Naive thymus-derived CD4-positive, alpha-beta T cell (primary cell): ENCODE results near the gene PPDPF. TPM values are rescaled to one million over a fixed set of nuclear protein-coding genes. Genes with fewer than 3 reads are reported as not detected.

Experiments
- ATAC-seq: fragments of 150-1000 bp; cut with Tn5 transposase; 2 replicates; pipeline ENCODE4 v1.10.0; 2021; ENCODE audit warnings: mild to moderate bottlenecking, moderate library complexity
- CTCF ChIA-PET: fragments of 350-600 bp; sonication (Branson Sonifier 250); formaldehyde crosslinking; loops from one replicate; lab custom pipeline; 2021; ENCODE audit warnings: antibody characterized with exemption; lab: Charles Lee
- POLR2A ChIA-PET: fragments of 350-600 bp; sonication (Branson Sonifier 250); formaldehyde crosslinking; loops from one replicate; lab custom pipeline; 2021; ENCODE audit warnings: antibody characterized with exemption, inconsistent platforms; lab: Charles Lee
- DNase-seq, 9 donors: peaks; one replicate each; pipeline versions ENCODE4 v3.0.0 to v3.0.0-alpha.2; 2020 to 2022; ENCODE audit warnings: mixed read lengths in 1 of 9
- H3K27ac ChIP-seq: one replicate; pipeline ENCODE4 v1.7.0; 2013; ENCODE audit warnings: mild to moderate bottlenecking, low read depth, low read length, moderate library complexity
- H3K27me3 ChIP-seq, 2 donors: one replicate each; pipeline ENCODE4 v1.7.0; 2013; ENCODE audit warnings: low read length in 2 of 2, mild to moderate bottlenecking in 2 of 2, moderate library complexity in 2 of 2; ENCODE audit not compliant: control insufficient read depth in 2 of 2, insufficient read depth in 2 of 2
- H3K36me3 ChIP-seq, 3 experiments: 1 replicate in 2 of 3; 2 replicates in 1 of 3; pipeline ENCODE4 v1.7.0; 2013; ENCODE audit warnings: low read length in 3 of 3, mild to moderate bottlenecking in 3 of 3, moderate library complexity in 1 of 3; ENCODE audit not compliant: insufficient read depth in 3 of 3, control insufficient read depth in 2 of 3
- H3K4me1 ChIP-seq, 2 donors: one replicate each; pipeline ENCODE4 v1.7.0; 2013; ENCODE audit warnings: low read length in 2 of 2, mild to moderate bottlenecking in 2 of 2, moderate library complexity in 1 of 2; ENCODE audit not compliant: control insufficient read depth in 2 of 2, insufficient read depth in 2 of 2
- H3K4me3 ChIP-seq: 2 replicates; pipeline ENCODE4 v1.7.0; 2013; ENCODE audit warnings: mild to moderate bottlenecking, low read length
- H3K9me3 ChIP-seq, 3 experiments: 1 replicate in 2 of 3; 2 replicates in 1 of 3; pipeline ENCODE4 v1.7.0; 2013; ENCODE audit warnings: low read length in 3 of 3; ENCODE audit not compliant: control insufficient read depth in 2 of 3
- H3K27ac Mint-ChIP-seq, 9 donors: one replicate each; pipeline ENCODE4 v1.8.0; 2020 to 2022; ENCODE audit warnings: mixed read lengths in 9 of 9, mild to moderate bottlenecking in 8 of 9, moderate library complexity in 5 of 9, inconsistent platforms in 2 of 9
- H3K27me3 Mint-ChIP-seq, 5 donors: one replicate each; pipeline ENCODE4 v1.8.0; 2021 to 2022; ENCODE audit warnings: mixed read lengths in 5 of 5, mild to moderate bottlenecking in 1 of 5
- H3K36me3 Mint-ChIP-seq, 5 donors: one replicate each; pipeline ENCODE4 v1.8.0; 2020 to 2022; ENCODE audit warnings: mixed read lengths in 5 of 5, mild to moderate bottlenecking in 3 of 5, inconsistent platforms in 1 of 5
- H3K4me1 Mint-ChIP-seq, 7 donors: one replicate each; pipeline ENCODE4 v1.8.0; 2020 to 2022; ENCODE audit warnings: mixed read lengths in 7 of 7, mild to moderate bottlenecking in 3 of 7, inconsistent platforms in 1 of 7
- H3K4me3 Mint-ChIP-seq, 10 donors: one replicate each; pipeline ENCODE4 v1.8.0; 2020 to 2022; ENCODE audit warnings: mild to moderate bottlenecking in 10 of 10, mixed read lengths in 10 of 10, moderate library complexity in 6 of 10, inconsistent platforms in 2 of 10
- H3K9me3 Mint-ChIP-seq, 11 donors: one replicate each; pipeline ENCODE4 v1.8.0; 2020 to 2022; ENCODE audit warnings: mixed read lengths in 11 of 11, mild to moderate bottlenecking in 4 of 11, inconsistent platforms in 1 of 11, moderate library complexity in 1 of 11
- intact Hi-C, 2 donors: fragments of 100-400 bp; cut with micrococcal nuclease; formaldehyde crosslinking; loops; one replicate each; pipeline ENCODE4 v1.15.1; 2023
- polyA plus RNA-seq, 2 donors: library from polyadenylated mRNA; unstranded; fragments of 300-500 nt; fragmentation: Illumina TruSeq; gene quantifications; one replicate each; pipeline ENCODE4 v1.2.3, GENCODE V29; 2021
- total RNA-seq, 6 experiments: library from RNA in 5 of 6; stranded (reverse) in 5 of 6; gene quantifications; 1 replicate in 5 of 6; 2 replicates in 1 of 6; pipeline ENCODE4 v1.2.3 and lab custom pipeline; 2021 to 2026

Gene PPDPF
- total and polyA plus RNA-seq, 7 experiments from 2014 or later: 67.7 to 225 (median 173) TPM

DNA sequence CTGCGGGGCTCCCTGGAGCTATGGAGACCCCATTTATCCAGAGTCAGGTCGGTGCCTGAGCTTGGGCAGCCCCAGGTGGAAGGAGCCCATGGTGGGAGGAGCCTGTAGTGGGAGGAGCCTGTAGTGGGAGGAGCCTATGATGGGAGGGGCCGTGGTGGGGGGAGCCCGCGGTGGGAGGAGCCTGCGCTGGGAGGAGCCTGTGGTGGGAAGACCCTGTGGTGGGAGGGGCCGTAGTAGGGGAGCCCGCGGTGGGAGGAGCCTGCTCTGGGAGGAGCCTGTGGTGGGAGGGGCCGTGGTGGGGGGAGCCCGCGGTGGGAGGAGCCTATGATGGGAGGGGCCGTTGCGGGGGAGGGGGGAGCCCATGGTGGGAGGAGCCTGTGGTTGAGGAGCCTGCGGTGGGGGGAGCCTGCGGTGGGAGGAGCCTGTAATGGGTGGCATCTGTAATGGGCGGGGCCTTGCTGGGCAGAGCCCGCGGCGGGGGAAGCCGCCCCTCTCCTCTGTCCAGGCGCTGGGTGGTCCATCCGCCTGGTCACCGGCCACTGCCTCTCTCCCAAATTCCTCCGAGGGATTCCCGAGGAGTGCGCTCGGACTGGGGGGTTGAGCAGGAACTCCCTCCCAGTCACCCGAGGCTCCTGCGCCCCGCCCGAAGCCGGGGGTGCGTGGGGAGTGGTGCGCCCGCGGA lies 32.8 kb downstream of the PPDPF start:
- Histone ChIP-seq H3K4me1 (peaks cover 13 to 21% of the 10 kb centered on the region in 2 donors), H3K9me3 (no peaks in the 10 kb centered on the region), H3K27ac (peak overlapping the region; percentile 70), H3K4me3 (peak overlapping the region; percentile 68), H3K36me3 (no peaks in the 10 kb centered on the region), H3K27me3 (no peaks in the 10 kb centered on the region)
- POLR2A ChIA-PET: interaction anchor here (0.7 to 2.3 kb wide), 10 partner anchors 9 to 183 kb away, joined by 3 to 17 read pairs (median 4); partner anchors contain the start of genes GMEB2, HELZ2, LIME1 and PTK6
- Mint-ChIP-seq H3K4me3 (peak overlapping the region; percentile 70 to 85 (median 76)), H3K27ac (peak overlapping the region; percentile 62 to 97 (median 92)), H3K27me3 (peaks cover 0 to 19% (median 5%) of the 10 kb centered on the region in 5 donors), H3K4me1 (peaks cover 9 to 18% (median 13%) of the 10 kb centered on the region in 7 donors), H3K9me3 (no peaks in the 10 kb centered on the region), H3K36me3 (peaks cover 0 to 3% (median 0%) of the 10 kb centered on the region in 5 donors)
- CTCF ChIA-PET: interaction anchor here (0.8 to 2.4 kb wide), 2 partner anchors 12 to 15 kb away, joined by 4 to 13 read pairs; partner anchors contain the start of gene PTK6
- DNase-seq (peak; percentile 81 to 96 (median 88)), ATAC-seq (peak; percentile 92)
- intact Hi-C loops: loop anchor here (1.0 to 2.0 kb wide), 13 partner anchors 13 to 403 kb away; partner anchors contain the start of genes PPDPF (in 2 of the 2), TPD52L2 (in 2 of the 2), UCKL1 (in 2 of the 2) and DNAJC5 (in 1 of the 2)

DNA sequence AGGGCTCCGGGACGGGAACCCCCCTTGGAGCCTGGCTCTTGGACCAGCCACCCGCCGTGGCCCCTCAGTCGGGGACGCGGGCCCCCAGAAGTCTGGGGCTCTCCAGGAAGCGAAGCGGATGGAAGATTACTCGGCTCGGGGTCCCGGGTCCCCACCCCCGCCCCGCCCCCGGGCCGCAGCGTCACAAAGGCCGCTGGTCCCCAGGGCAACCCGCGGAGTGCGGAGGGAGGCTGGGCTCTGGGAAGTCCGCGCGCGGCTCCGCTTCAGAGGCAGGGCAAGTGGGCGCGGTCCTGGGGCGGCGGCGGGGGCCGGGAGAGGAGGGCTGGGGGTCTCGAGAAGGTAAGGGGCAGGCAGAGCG lies 33.3 kb downstream of the PPDPF start, which contains the start of gene FNDC11:
FNDC11 (plus strand) TSS at position 227 of the 358 bp plus-strand sequence. CDS start 1,505 bp downstream, outside the sequence.
- H3K4me1 Mint-ChIP-seq: peaks cover 9 to 18% (median 13%) of the 10 kb centered on the region in 7 donors
- peak in 2 of 9 donors; percentile 59 to 64 for DNase-seq
- intact Hi-C loops: loop anchor here (1.0 to 2.0 kb wide), 13 partner anchors 13 to 403 kb away; partner anchors contain the start of genes PPDPF (in 2 of the 2), TPD52L2 (in 2 of the 2), UCKL1 (in 2 of the 2) and DNAJC5 (in 1 of the 2)
- H3K36me3 ChIP-seq: no peaks in the 10 kb centered on the region
- H3K27me3 ChIP-seq: no peaks in the 10 kb centered on the region
- ATAC-seq: peak; percentile 1
- no peaks in the 10 kb centered on the region for H3K9me3 Mint-ChIP-seq
- peak within 1 kb of the TSS; percentile 70 to 87 (median 76) for H3K4me3 Mint-ChIP-seq
- ChIA-PET CTCF (no interaction called here), POLR2A (interaction anchor here (1.2 to 1.6 kb wide), 2 partner anchors 14 to 16 kb away, joined by 4 to 10 read pairs; no protein-coding TSS in a partner anchor)
- H3K9me3 ChIP-seq: no peaks in the 10 kb centered on the region
- H3K4me3 ChIP-seq: peak within 1 kb of the TSS; percentile 68
- peak within 1 kb of the TSS; percentile 70 for H3K27ac ChIP-seq
- H3K36me3 Mint-ChIP-seq: peaks cover 0 to 6% (median 0%) of the 10 kb centered on the region in 5 donors
- peak within 1 kb of the TSS; percentile 62 to 97 (median 92) for H3K27ac Mint-ChIP-seq
- peaks cover 13 to 21% of the 10 kb centered on the region in 2 donors for H3K4me1 ChIP-seq
- peaks cover 0 to 19% (median 5%) of the 10 kb centered on the region in 5 donors for H3K27me3 Mint-ChIP-seq

DNA sequence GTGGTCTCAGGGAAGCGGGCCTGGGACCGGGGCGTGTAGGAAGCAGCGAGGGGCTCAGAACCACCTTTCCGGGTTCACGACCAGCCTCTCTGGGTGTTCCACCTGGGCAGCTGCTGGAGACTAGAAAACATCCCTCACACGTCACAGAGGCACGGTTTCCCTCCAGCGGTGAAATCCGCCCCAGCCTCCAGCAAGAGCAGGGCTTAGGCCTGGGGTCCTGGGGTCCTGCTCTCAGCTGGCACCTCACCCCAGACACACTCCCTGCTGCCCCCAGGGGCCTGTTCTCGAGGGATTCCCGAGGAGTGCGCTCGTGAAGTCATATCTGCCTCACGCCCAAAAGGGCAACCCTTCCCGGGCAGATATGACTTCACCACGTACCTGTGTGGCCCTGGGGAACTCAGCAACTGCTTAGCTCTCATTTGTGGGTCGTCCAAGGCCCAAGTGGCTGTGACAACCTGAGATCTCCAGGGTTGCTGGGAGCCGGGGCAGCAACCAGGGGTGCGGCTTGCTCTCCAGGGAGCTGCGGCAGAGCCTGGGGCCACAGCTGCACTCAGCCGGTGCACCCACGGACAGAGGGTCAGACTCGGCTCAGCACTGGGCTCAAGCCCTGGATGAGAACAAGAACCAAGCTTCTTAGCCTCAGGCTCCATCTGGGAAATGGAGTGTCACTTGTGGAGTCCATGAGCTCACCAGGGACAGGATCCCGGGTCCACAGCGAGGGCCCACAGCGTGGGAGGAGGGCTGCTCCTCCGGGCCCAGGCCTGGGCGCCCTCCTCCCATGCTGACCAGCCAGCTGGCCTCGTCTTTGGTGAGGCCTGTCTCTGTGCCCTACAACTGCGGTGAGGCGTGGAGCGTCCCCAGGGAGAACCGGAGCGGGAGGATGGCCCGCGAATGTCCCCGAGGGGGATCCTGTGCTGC lies 34.1 kb downstream of the PPDPF start:
- H3K27me3 Mint-ChIP-seq: peaks cover 0 to 14% (median under 1%) of the 10 kb centered on the region in 5 donors
- peaks cover 9 to 18% (median 13%) of the 10 kb centered on the region in 7 donors for H3K4me1 Mint-ChIP-seq
- H3K36me3 Mint-ChIP-seq: peaks cover 0 to 10% (median 0%) of the 10 kb centered on the region in 5 donors
- no peak overlapping the region for H3K4me3 ChIP-seq
- peak overlapping the region; percentile 63 for H3K27ac ChIP-seq
- H3K27ac Mint-ChIP-seq: peak overlapping the region in 4 of 9 donors; percentile 56 to 79 (median 66)
- no peaks in the 10 kb centered on the region for H3K27me3 ChIP-seq
- peaks cover 13 to 21% of the 10 kb centered on the region in 2 donors for H3K4me1 ChIP-seq
- ChIA-PET POLR2A (interaction anchor here (1.2 to 1.6 kb wide), 3 partner anchors 13 to 87 kb away, joined by 4 to 10 read pairs (median 5); no protein-coding TSS in a partner anchor), CTCF (interaction anchor here (0.6 kb wide), 1 partner anchor 432 kb away, joined by 3 read pairs; no protein-coding TSS in a partner anchor)
- no peaks in the 10 kb centered on the region for H3K36me3 ChIP-seq
- peak in 1 of 9 donors; percentile 20 for DNase-seq
- no peak for ATAC-seq
- no peaks in the 10 kb centered on the region for H3K9me3 Mint-ChIP-seq
- no peaks in the 10 kb centered on the region for H3K9me3 ChIP-seq
- intact Hi-C loops: no loop called here
- peak overlapping the region in 9 of 10 donors; percentile 46 to 87 (median 76) for H3K4me3 Mint-ChIP-seq

DNA sequence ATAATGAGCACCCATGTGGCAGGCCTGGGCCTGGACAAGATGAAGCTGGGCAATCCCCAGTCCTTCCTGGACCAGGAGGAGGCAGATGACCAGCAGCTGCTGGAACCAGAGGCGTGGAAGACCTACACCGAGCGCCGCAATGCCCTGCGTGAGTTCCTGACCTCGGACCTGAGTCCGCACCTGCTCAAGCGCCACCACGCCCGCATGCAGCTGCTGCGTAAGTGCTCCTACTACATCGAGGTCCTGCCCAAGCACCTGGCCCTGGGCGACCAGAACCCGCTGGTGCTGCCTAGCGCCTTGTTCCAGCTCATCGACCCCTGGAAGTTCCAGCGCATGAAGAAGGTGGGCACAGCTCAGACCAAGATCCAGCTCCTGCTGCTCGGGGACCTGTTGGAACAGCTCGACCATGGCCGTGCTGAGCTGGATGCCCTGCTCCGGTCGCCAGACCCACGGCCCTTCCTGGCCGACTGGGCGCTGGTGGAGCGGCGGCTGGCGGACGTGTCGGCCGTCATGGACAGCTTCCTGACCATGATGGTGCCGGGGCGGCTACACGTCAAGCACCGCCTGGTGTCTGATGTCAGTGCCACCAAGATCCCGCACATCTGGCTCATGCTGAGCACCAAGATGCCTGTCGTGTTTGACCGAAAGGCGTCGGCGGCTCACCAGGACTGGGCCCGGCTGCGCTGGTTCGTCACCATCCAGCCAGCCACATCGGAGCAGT lies 35.3 kb downstream of the PPDPF start:
- no peaks in the 10 kb centered on the region for H3K9me3 ChIP-seq
- no peak overlapping the region for H3K4me3 ChIP-seq
- H3K36me3 Mint-ChIP-seq: peaks cover 0 to 15% (median 4%) of the 10 kb centered on the region in 5 donors
- POLR2A ChIA-PET: interaction anchor here (1.0 to 1.2 kb wide), 2 partner anchors 35 to 86 kb away, joined by 3 to 5 read pairs; partner anchors contain the start of gene PPDPF
- H3K36me3 ChIP-seq: peaks cover 0 to 12% (median 0%) of the 10 kb centered on the region in 3 experiments
- H3K9me3 Mint-ChIP-seq: peaks cover 0 to 2% (median 0%) of the 10 kb centered on the region in 11 donors
- H3K27me3 ChIP-seq: no peaks in the 10 kb centered on the region
- ATAC-seq (no peak), DNase-seq (no peak)
- H3K27ac Mint-ChIP-seq: peak overlapping the region in 1 of 9 donors; percentile 26
- H3K4me1 ChIP-seq: peaks cover 13 to 21% of the 10 kb centered on the region in 2 donors
- H3K4me3 Mint-ChIP-seq: peak overlapping the region in 1 of 10 donors; percentile 76
- CTCF ChIA-PET: interaction anchor here (0.6 kb wide), 1 partner anchor 32 kb away, joined by 3 read pairs; no protein-coding TSS in a partner anchor
- peaks cover 9 to 18% (median 12%) of the 10 kb centered on the region in 7 donors for H3K4me1 Mint-ChIP-seq
- H3K27me3 Mint-ChIP-seq: peaks cover 0 to 6% (median 0%) of the 10 kb centered on the region in 5 donors
- intact Hi-C loops: no loop called here
- H3K27ac ChIP-seq: no peak overlapping the region

DNA sequence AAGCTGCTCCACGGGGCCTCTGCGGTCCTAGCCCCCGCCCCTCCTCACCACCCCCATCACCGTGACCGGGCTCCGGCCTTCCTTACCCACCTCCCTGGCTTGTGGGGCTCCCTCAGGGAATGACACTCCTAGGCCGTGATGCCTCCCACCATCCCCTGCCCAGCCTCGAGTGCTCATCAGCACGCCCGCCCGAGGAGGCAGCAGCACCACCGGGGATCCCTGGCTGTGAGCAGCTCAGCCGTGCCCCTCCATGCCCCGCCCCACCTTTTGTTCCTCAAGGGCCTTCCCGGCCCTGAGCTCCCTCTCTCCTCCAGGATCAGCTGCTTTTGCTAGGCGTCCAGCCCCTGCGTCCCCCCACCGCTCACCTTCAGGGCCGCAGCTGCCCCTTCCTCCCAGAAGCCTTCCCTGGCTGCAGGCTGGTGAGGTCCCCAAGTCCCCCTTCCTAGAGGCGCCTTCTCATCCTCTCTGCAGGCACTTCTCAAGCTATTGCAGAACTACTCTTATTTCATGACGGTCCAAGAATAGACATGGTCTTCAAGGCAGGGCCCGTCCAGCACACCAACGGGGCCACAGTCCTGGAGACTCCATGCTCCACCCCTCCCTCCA lies 36.4 kb downstream of the PPDPF start:
- intact Hi-C loops: no loop called here
- no peak overlapping the region for H3K4me3 ChIP-seq
- Mint-ChIP-seq H3K9me3 (peaks cover 0 to 2% (median 0%) of the 10 kb centered on the region in 11 donors), H3K4me1 (peaks cover 8 to 15% (median 12%) of the 10 kb centered on the region in 7 donors), H3K27me3 (peaks cover 0 to 3% (median 0%) of the 10 kb centered on the region in 5 donors), H3K27ac (peak overlapping the region in 2 of 9 donors; percentile 43 to 79), H3K4me3 (peak overlapping the region in 1 of 10 donors; percentile 16), H3K36me3 (peaks cover 0 to 15% (median 4%) of the 10 kb centered on the region in 5 donors)
- H3K36me3 ChIP-seq: peaks cover 0 to 23% (median 3%) of the 10 kb centered on the region in 3 experiments
- H3K27me3 ChIP-seq: no peaks in the 10 kb centered on the region
- H3K4me1 ChIP-seq: peaks cover 13 to 21% of the 10 kb centered on the region in 2 donors
- ChIA-PET CTCF (no interaction called here), POLR2A (interaction anchor here (0.9 to 1.2 kb wide), 5 partner anchors 14 to 68 kb away, joined by 3 to 4 read pairs (median 3); partner anchors contain the start of gene PPDPF)
- DNase-seq: no peak
- no peak for ATAC-seq
- H3K9me3 ChIP-seq: no peaks in the 10 kb centered on the region
- no peak overlapping the region for H3K27ac ChIP-seq
